Nephron progenitor cell (in vitro differentiated cells): Measurements from ENCODE around the gene DCAF8L1.
"Not testable (repeated sequence)": the region's sequence is repeated elsewhere in the genome, so short reads cannot be mapped to it uniquely, and the experiment has no call there.

ENCODE experiments used
- DNase-seq: peaks from one replicate; pipeline ENCODE4 v3.0.0; 2021
- H3K27ac Mint-ChIP-seq: 2 replicates; pipeline ENCODE4 v1.8.0; 2021; ENCODE audit warnings: mild to moderate bottlenecking, moderate library complexity, mixed read lengths
- H3K27me3 Mint-ChIP-seq: 2 replicates; pipeline ENCODE4 v1.8.0; 2021; ENCODE audit warnings: mild to moderate bottlenecking, low read depth, mixed read lengths; ENCODE audit not compliant: poor library complexity
- H3K36me3 Mint-ChIP-seq: 2 replicates; pipeline ENCODE4 v1.8.0; 2021; ENCODE audit warnings: low read depth, mixed read lengths
- H3K4me1 Mint-ChIP-seq: 2 replicates; pipeline ENCODE4 v1.8.0; 2021; ENCODE audit warnings: mixed read lengths
- H3K4me3 Mint-ChIP-seq: 2 replicates; pipeline ENCODE4 v1.8.0; 2021; ENCODE audit warnings: mild to moderate bottlenecking, moderate library complexity, mixed read lengths
- H3K9me3 Mint-ChIP-seq: 2 replicates; pipeline ENCODE4 v1.8.0; 2021; ENCODE audit warnings: mild to moderate bottlenecking, moderate library complexity, mixed read lengths
- CTCF ChIP-seq: fragments of 200-600 bp; sonication (generic); IDR thresholded peaks from 2 replicates; pipeline ENCODE4 v1.5.0; 2021; ENCODE audit warnings: antibody characterized with exemption

DCAF8L1 gene

DNA sequence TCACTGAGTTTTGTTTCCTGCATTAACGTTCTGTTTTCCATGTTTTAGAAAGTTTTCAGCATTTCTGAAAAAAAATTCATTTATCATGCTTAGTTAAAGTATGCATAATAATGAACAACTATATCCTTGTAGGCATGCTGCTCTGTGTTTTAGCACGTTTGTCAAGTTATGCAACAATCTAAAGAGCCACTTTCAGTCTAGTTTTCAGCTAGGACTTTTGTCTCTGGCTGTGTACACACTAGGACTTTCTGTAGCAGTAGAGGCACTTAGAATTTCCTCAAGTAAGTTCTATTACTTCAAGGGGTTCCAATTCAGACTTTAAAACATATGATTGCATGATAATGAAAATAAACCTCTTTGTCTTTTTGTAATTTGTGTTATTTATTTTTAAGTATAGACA, 12.4 kb downstream of the DCAF8L1 start:
- Mint-ChIP-seq H3K27ac (no peak overlapping the region), H3K4me1 (no peaks in the 10 kb centered on the region), H3K36me3 (no peaks in the 10 kb centered on the region), H3K9me3 (peaks cover 27% of the 10 kb centered on the region), H3K27me3 (no peaks in the 10 kb centered on the region), H3K4me3 (no peak overlapping the region)
- no peak for DNase-seq
- no peak for TF ChIP-seq CTCF

DNA sequence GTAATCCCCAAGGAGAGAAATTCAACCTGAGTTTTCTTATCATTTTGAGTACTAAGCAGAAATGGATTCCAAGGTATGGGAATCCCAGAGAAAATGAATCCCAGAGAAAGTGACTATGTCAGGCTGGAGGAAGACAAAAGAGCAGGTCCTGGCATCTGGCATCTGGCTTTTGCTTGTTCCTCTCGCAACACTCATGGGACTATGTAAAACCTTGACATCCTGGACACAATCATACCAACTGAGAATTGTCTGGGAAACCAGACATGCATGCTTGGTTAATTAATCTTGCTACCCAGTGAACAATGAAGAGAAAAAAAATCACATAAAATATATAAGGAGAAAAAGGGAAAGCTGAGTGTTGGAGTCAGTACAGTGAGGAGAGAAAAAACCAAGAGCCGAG, 12.9 kb downstream of the DCAF8L1 start:
- H3K36me3 Mint-ChIP-seq = no peaks in the 10 kb centered on the region
- peaks cover 27% of the 10 kb centered on the region for H3K9me3 Mint-ChIP-seq
- H3K27ac Mint-ChIP-seq = no peak overlapping the region
- H3K4me3 Mint-ChIP-seq = no peak overlapping the region
- H3K4me1 Mint-ChIP-seq = no peaks in the 10 kb centered on the region
- DNase-seq = no peak
- no peaks in the 10 kb centered on the region for H3K27me3 Mint-ChIP-seq
- TF ChIP-seq CTCF = no peak

- H3K27ac Mint-ChIP-seq = no peak overlapping the region
- DNase-seq = no peak
- H3K27me3 Mint-ChIP-seq = no peaks in the 10 kb centered on the region
- no peak for TF ChIP-seq CTCF
- no peak overlapping the region for H3K4me3 Mint-ChIP-seq
- H3K4me1 Mint-ChIP-seq = no peaks in the 10 kb centered on the region
- peaks cover 40% of the 10 kb centered on the region for H3K9me3 Mint-ChIP-seq
- no peaks in the 10 kb centered on the region for H3K36me3 Mint-ChIP-seq
These were observed 14.3 kb downstream of the DCAF8L1 start for GRCh38 chrX:27966955-27967354.

DNA sequence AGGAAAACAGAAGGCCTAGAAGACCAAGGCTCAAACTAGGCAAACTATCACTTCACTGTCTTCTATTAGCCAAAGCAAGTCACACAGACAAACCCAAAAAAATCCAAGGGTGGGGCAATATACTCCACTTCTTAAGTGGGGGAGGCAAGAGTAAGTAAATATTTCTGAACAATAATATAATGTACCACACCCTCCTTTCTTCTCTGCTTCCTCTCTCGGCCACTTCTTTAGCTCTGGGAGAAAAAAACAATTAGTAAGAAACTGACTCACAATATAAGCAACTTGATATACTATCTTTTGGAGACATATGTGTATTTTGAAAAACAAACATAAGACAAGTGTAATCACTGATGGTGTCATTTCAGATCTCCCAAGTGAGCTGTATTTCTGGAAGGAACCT, 14.8 kb downstream of the DCAF8L1 start:
- no peak for TF ChIP-seq CTCF
- H3K4me1 Mint-ChIP-seq = no peaks in the 10 kb centered on the region

DNA sequence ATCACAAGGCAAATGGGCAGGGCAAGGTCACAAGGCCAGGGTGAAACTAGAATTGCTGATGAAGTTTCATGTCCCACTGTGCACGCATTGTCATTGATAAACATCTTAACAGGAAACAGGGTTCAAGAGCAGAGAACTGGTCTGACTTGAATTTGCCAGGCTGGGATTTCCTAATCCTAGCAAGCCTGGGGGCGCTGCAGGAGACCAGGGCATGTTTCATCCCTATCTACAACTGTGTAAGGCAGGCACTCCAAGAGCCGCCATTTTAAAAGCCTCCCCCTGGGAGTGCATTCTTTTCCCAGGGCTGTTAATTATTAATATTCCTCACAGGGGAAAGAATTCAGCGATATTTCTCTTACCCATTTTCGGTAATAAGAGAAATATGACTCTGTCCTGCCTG, 15.9 kb downstream of the DCAF8L1 start:
- DNase-seq, H3K27me3 Mint-ChIP-seq, H3K36me3 Mint-ChIP-seq, H3K4me3 Mint-ChIP-seq, H3K4me1 Mint-ChIP-seq, H3K27ac Mint-ChIP-seq: not testable (repeated sequence)
- peaks cover 55% of the 10 kb centered on the region for H3K9me3 Mint-ChIP-seq

More for the DNA sequence above, 14.8 kb downstream of the DCAF8L1 start:
- Mint-ChIP-seq H3K27me3 (no peaks in the 10 kb centered on the region), H3K4me3 (no peak overlapping the region), H3K9me3 (peaks cover 45% of the 10 kb centered on the region), H3K36me3 (no peaks in the 10 kb centered on the region), H3K27ac (no peak overlapping the region)
- DNase-seq = no peak

DNA sequence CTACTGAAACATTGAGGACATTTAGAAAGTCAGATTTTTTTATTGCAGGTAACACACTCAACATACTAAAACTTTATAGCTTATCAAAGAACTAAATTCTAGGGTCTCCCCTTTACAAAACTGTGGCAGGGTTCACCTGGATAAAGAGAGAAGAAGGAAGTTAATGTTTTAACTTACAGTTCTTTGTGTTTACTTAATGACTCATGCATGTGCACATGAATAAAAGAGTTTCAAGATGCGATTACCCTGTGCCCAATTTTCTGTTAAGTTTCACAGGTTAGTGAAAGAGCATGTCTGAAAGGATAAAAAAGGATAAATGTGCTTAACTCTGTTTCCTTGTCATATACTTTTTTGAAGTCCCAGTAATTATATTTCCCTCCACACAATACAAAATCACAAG, 16.8 kb downstream of the DCAF8L1 start:
- H3K27me3 Mint-ChIP-seq = no peaks in the 10 kb centered on the region
- no peaks in the 10 kb centered on the region for H3K4me1 Mint-ChIP-seq
- H3K27ac Mint-ChIP-seq = no peak overlapping the region
- no peak for TF ChIP-seq CTCF
- DNase-seq = no peak
- no peak overlapping the region for H3K4me3 Mint-ChIP-seq
- peaks cover 5% of the 10 kb centered on the region for H3K36me3 Mint-ChIP-seq
- peaks cover 65% of the 10 kb centered on the region for H3K9me3 Mint-ChIP-seq

GRCh38 chrX:27960410-27960809, 20.8 kb downstream of the DCAF8L1 start:
- peaks cover 51% of the 10 kb centered on the region for H3K9me3 Mint-ChIP-seq
- not testable (repeated sequence) for H3K4me3 Mint-ChIP-seq, H3K36me3 Mint-ChIP-seq, H3K4me1 Mint-ChIP-seq, H3K27ac Mint-ChIP-seq, DNase-seq, H3K27me3 Mint-ChIP-seq
